Measurements from ENCODE around the gene EVX1. TPM values are rescaled to one million over a fixed set of nuclear protein-coding genes. Genes with fewer than 3 reads are reported as not detected.

EVX1 gene
- total RNA-seq, 2 experiments from 2014 or later: not detected

DNA sequence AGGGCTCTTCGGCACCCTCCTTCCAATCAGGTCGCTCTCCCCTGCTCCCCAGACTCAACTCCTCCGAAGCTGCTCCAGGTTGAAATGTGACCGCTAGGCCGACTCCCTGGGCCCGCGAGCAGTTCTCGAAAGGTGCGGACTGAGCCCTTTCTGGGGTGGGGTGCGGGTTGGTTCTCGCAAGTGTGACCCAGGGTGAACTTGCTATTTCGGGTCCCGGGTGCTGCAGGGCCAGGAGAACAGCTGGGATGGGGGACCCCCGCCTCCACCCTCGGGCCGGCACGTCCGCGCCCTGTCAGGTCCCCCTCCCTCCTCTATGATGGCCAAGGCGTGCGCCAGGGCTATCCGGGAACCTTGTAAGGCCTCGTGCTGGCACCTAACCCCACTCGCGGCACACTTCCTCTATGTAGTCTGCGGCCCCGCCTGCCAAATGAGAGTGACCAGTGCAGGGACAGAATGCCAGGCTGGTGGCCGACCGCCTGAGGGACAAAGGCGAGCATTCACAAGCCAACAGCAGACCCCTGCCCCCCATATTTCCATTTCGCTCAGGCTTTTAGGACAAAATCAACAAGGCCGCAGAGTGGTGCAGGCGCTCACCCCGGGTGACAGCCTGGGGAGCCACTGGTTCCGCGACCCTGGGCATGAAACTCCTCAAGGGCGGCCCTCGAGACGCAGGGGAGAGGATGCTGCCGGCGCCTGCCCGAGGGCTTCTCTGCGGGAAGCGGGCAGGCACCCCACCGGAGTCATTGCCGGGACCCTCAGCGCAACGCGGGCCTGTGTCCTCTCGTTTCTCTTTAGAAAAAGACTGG is 29.0 kb upstream of the EVX1 start:
- Mint-ChIP-seq H3K4me1 (ENCODE audit: low read depth) (peaks cover 8% of the 10 kb centered on the region), H3K27me3 (peaks cover 72% of the 10 kb centered on the region), H3K27ac (no peak overlapping the region), H3K4me3 (no peak overlapping the region), H3K36me3 (ENCODE audit: low read depth) (no peaks in the 10 kb centered on the region), H3K9me3 (no peaks in the 10 kb centered on the region)
- no peak for ATAC-seq
- TF ChIP-seq, protein P1, sequence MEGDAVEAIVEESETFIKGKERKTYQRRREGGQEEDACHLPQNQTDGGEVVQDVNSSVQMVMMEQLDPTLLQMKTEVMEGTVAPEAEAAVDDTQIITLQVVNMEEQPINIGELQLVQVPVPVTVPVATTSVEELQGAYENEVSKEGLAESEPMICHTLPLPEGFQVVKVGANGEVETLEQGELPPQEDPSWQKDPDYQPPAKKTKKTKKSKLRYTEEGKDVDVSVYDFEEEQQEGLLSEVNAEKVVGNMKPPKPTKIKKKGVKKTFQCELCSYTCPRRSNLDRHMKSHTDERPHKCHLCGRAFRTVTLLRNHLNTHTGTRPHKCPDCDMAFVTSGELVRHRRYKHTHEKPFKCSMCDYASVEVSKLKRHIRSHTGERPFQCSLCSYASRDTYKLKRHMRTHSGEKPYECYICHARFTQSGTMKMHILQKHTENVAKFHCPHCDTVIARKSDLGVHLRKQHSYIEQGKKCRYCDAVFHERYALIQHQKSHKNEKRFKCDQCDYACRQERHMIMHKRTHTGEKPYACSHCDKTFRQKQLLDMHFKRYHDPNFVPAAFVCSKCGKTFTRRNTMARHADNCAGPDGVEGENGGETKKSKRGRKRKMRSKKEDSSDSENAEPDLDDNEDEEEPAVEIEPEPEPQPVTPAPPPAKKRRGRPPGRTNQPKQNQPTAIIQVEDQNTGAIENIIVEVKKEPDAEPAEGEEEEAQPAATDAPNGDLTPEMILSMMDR (IDR thresholded peaks at IDR 0.05): no peak
- CTCF ChIA-PET: no interaction called here
- no peak for DNase-seq
- intact Hi-C loops (cut with micrococcal nuclease): no loop called here
- POLR2A ChIA-PET: no interaction called here

DNA sequence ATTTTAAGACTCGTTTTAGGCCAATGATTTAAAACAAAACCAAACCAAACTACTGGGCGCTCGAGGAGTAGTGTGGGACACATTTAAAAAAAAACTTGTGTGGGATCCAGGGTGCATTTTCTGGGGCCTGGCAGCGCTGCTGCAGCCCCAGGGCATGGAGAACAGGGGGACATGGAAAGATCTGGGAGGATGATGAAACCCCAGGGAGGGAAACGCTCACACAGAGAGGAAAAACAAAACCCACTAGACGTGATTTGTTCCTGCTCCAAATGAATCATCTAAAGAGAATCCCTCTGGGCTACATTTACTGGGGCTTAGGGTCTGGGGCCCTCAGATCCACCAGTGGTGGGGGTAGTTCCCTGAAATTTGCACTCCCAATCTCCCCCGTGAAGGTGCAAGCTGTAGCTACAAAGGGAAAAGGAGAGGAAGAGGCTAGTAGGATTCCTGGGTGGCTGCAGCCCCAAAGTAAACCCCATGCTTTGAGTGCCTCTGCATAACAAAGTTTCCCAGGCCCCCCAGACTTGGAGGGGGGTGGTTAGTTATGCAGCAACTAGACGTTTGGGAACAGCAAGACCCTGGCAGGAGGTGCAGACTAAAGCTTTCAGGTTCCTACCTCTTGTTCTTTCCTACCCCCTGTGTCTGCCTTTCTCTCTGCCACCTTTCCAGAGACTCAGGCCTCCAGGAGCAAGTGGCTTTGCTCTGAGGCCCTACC is 28.2 kb upstream of the EVX1 start:
- ChIA-PET POLR2A (no interaction called here), CTCF (no interaction called here)
- Mint-ChIP-seq H3K9me3 (no peaks in the 10 kb centered on the region), H3K27me3 (peaks cover 70% of the 10 kb centered on the region), H3K4me3 (no peak overlapping the region), H3K27ac (no peak overlapping the region), H3K36me3 (ENCODE audit: low read depth) (no peaks in the 10 kb centered on the region), H3K4me1 (ENCODE audit: low read depth) (peaks cover 8% of the 10 kb centered on the region)
- ATAC-seq: no peak
- intact Hi-C loops (cut with micrococcal nuclease): no loop called here
- DNase-seq: no peak
- TF ChIP-seq, protein P1 (IDR thresholded peaks at IDR 0.05): no peak

DNA sequence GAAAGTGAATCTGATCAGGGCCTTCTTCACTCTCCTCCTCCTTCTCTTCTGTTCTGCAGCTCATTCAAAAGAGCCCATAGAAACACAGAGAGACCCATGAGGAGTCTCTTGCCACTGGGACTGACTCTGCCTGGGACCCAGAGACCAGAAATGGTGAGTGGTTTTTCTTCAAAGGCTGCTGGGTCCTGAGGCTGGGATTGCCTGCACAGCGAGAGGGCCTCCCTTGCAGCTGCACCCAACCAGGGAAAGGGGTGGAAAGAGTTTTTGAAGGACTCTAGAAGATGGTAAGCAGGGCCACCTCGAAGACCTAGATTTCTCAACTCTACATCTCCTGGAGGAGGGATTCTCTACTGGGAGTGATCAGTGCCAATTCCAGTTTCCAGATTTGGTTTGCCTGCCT is 27.2 kb upstream of the EVX1 start:
- Mint-ChIP-seq H3K4me1 (ENCODE audit: low read depth) (peaks cover 6% of the 10 kb centered on the region), H3K36me3 (ENCODE audit: low read depth) (no peaks in the 10 kb centered on the region), H3K27ac (no peak overlapping the region), H3K4me3 (no peak overlapping the region), H3K27me3 (peaks cover 71% of the 10 kb centered on the region), H3K9me3 (no peaks in the 10 kb centered on the region)
- TF ChIP-seq, protein P1 (IDR thresholded peaks at IDR 0.05): no peak
- intact Hi-C loops (cut with micrococcal nuclease): no loop called here
- ATAC-seq (no peak), DNase-seq (no peak)
- CTCF ChIA-PET: interaction anchor here (0.7 to 1.3 kb wide), 4 partner anchors 19 to 362 kb away, joined by 3 read pairs; no protein-coding TSS in a partner anchor
- POLR2A ChIA-PET: no interaction called here

DNA sequence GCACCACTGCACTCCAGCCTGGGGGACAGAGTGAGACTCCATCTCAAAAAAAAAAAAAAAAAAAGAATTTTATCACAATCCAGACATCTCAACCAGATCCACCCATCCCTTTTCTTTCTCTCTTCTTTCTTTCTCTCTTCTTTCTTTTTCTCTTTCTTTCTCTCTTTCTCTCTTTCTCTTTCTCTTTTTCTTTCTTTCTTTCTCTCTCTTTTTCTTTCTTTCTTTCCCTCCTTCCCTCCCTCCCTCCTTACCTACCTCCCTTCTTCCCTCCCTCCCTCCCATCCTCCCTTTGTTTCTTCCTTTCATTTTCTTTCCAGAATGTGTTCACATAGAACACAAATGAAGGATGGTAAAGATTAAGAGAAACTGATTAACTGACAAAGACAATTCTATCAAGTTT is 24.7 kb upstream of the EVX1 start:
- Mint-ChIP-seq H3K36me3 (ENCODE audit: low read depth) (no peaks in the 10 kb centered on the region), H3K9me3 (no peaks in the 10 kb centered on the region), H3K27me3 (peaks cover 66% of the 10 kb centered on the region), H3K4me1 (ENCODE audit: low read depth) (no peaks in the 10 kb centered on the region), H3K4me3 (no peak overlapping the region), H3K27ac (no peak overlapping the region)
- intact Hi-C loops (cut with micrococcal nuclease): no loop called here
- ChIA-PET POLR2A (no interaction called here), CTCF (interaction anchor here (1.0 to 1.6 kb wide), 3 partner anchors 22 to 879 kb away, joined by 3 to 5 read pairs (median 3); no protein-coding TSS in a partner anchor)
- ATAC-seq: no peak
- TF ChIP-seq, protein P1 (IDR thresholded peaks at IDR 0.05): no peak
- no peak for DNase-seq

DNA sequence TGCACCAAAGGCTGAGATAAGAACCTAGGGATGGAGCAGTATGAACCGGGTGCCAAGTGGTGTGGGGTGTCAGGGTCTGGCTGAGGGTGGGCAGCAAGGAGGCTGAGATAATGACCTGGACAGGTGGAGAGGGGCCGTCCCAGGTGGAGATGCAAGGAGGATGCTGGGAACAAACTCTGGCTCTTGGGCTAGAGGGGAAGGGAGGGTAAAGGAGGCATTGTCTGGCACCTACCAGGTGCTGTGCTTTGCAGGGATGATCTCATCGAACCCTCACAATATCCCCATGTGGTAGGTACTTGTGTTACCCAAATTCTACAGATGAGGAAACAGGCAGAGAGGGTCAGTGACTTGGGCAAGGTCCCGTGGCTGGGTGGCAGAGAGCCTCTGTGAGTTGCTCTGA is 22.8 kb upstream of the EVX1 start:
- no peak overlapping the region for H3K27ac Mint-ChIP-seq
- ATAC-seq: no peak
- intact Hi-C loops (cut with micrococcal nuclease): no loop called here
- DNase-seq: no peak
- ChIA-PET CTCF (no interaction called here), POLR2A (interaction anchor here (0.6 kb wide), 1 partner anchor 27 kb away, joined by 3 read pairs; no protein-coding TSS in a partner anchor)
- no peak overlapping the region for H3K4me3 Mint-ChIP-seq
- peaks cover 61% of the 10 kb centered on the region for H3K27me3 Mint-ChIP-seq
- no peaks in the 10 kb centered on the region for H3K4me1 Mint-ChIP-seq (ENCODE audit: low read depth)
- H3K36me3 Mint-ChIP-seq (ENCODE audit: low read depth): no peaks in the 10 kb centered on the region
- TF ChIP-seq, protein P1 (IDR thresholded peaks at IDR 0.05): no peak
- no peaks in the 10 kb centered on the region for H3K9me3 Mint-ChIP-seq
